Measurements from ENCODE around the gene LRR1. TPM values are rescaled to one million over a fixed set of nuclear protein-coding genes. Genes with fewer than 3 reads are reported as not detected.

Gene LRR1
- total RNA-seq, 2 experiments from 2014 or later: 51.8 to 52.0 TPM

Other genes with a start within 250 kb of the LRR1 start
- 1,000 to 10,000 TPM; 2,029 to 2,157 TPM for gene RPS29, start 12.6 kb upstream of the LRR1 start, total RNA-seq
- 100 to 1,000 TPM; 314 to 320 TPM for gene RPL36AL, start 21.7 kb downstream of the LRR1 start, total RNA-seq
- 10 to 100 TPM; 40.4 to 43.7 TPM for gene MGAT2, start 21.9 kb downstream of the LRR1 start, total RNA-seq
- gene DNAAF2, start 36.3 kb downstream of the LRR1 start, total RNA-seq: 10 to 100 TPM in 1 of 2 experiments, 1 to 10 TPM in 1; 9.9 to 10.4 TPM
- gene POLE2, start 89.3 kb downstream of the LRR1 start, total RNA-seq: 10 to 100 TPM; 41.3 to 43.4 TPM
- gene KLHDC1, start 94.2 kb downstream of the LRR1 start, total RNA-seq: 1 to 10 TPM; 1.4 to 1.9 TPM
- 10 to 100 TPM; 27.8 to 28.2 TPM for gene KLHDC2, start 169.2 kb downstream of the LRR1 start, total RNA-seq